Measurements from ENCODE around the gene TIFAB.

DNA sequence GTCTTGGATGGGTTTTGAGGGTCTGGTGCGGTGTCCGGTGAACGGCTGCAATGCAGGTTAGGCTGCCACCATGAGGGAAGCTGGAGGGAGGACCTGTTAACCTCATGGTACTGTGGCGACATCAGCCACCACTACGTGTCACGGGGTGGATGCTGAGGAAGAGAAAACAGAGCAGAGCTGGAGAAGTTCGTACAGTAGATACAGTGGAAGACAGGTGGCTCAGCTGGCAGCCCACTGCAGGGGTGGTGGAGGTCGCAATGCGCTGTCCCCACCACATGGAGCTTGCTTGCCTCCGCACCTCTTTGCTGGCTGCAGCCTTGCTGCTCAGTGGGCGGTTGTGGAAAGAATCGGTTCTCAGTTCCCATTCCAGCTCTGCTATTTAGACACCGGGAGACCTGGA lies 7.8 kb downstream of the TIFAB start:
- no peak for TF ChIP-seq EP300 (IDR thresholded peaks at IDR 0.05)
- no peak for TF ChIP-seq CTCF (IDR thresholded peaks at IDR 0.05)
- TF ChIP-seq POLR2A (IDR thresholded peaks at IDR 0.05), result no peak
